HG02870 (cell line): Measurements from ENCODE around the gene PLPP2.

Source experiments
- ATAC-seq: cut with Tn5 transposase; IDR thresholded peaks from one replicate; pipeline ENCODE4 v1.9.1; 2021; ENCODE audit warnings: mild to moderate bottlenecking, moderate library complexity; ENCODE audit not compliant: unreplicated experiment

The PLPP2 gene

GRCh38 chr19:317710-318508 is 26.7 kb upstream of the PLPP2 start:
- ATAC-seq = no peak

GRCh38 chr19:315811-316210 is 24.6 kb upstream of the PLPP2 start:
- no peak for ATAC-seq

- no peak for ATAC-seq
Observed at GRCh38 chr19:313988-314815, 23.0 kb upstream of the PLPP2 start.

GRCh38 chr19:313169-313987 is 22.2 kb upstream of the PLPP2 start:
- no peak for ATAC-seq

GRCh38 chr19:311813-312261 is 20.6 kb upstream of the PLPP2 start:
- no peak for ATAC-seq

- no peak for ATAC-seq
Observed at GRCh38 chr19:310781-311496, 19.7 kb upstream of the PLPP2 start.

GRCh38 chr19:310141-310651 is 19.0 kb upstream of the PLPP2 start:
- no peak for ATAC-seq

GRCh38 chr19:309206-309565 is 18.0 kb upstream of the PLPP2 start:
- ATAC-seq = no peak

GRCh38 chr19:308471-309205 is 17.4 kb upstream of the PLPP2 start:
- no peak for ATAC-seq

GRCh38 chr19:307793-308420 is 16.7 kb upstream of the PLPP2 start:
- no peak for ATAC-seq

- no peak for ATAC-seq
Observed at GRCh38 chr19:307111-307531, 15.9 kb upstream of the PLPP2 start.

GRCh38 chr19:306151-306900 is 15.1 kb upstream of the PLPP2 start:
- ATAC-seq = no peak

- ATAC-seq = no peak
Observed at GRCh38 chr19:305240-306150, 14.3 kb upstream of the PLPP2 start.

GRCh38 chr19:296476-297225 is 5.4 kb upstream of the PLPP2 start:
- no peak for ATAC-seq

GRCh38 chr19:295687-296370 is 4.6 kb upstream of the PLPP2 start:
- ATAC-seq = no peak
